GM18861 (cell line): ENCODE data around the gene FBXO36.
"Not testable (repeated sequence)": the region's sequence is repeated elsewhere in the genome, so short reads cannot be mapped to it uniquely, and the experiment has no call there.

ENCODE experiments used
- ATAC-seq: cut with Tn5 transposase; IDR thresholded peaks from one replicate; pipeline ENCODE4 v1.9.1; 2021; ENCODE audit not compliant: unreplicated experiment

FBXO36 gene, protein sequence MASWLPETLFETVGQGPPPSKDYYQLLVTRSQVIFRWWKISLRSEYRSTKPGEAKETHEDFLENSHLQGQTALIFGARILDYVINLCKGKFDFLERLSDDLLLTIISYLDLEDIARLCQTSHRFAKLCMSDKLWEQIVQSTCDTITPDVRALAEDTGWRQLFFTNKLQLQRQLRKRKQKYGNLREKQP

DNA sequence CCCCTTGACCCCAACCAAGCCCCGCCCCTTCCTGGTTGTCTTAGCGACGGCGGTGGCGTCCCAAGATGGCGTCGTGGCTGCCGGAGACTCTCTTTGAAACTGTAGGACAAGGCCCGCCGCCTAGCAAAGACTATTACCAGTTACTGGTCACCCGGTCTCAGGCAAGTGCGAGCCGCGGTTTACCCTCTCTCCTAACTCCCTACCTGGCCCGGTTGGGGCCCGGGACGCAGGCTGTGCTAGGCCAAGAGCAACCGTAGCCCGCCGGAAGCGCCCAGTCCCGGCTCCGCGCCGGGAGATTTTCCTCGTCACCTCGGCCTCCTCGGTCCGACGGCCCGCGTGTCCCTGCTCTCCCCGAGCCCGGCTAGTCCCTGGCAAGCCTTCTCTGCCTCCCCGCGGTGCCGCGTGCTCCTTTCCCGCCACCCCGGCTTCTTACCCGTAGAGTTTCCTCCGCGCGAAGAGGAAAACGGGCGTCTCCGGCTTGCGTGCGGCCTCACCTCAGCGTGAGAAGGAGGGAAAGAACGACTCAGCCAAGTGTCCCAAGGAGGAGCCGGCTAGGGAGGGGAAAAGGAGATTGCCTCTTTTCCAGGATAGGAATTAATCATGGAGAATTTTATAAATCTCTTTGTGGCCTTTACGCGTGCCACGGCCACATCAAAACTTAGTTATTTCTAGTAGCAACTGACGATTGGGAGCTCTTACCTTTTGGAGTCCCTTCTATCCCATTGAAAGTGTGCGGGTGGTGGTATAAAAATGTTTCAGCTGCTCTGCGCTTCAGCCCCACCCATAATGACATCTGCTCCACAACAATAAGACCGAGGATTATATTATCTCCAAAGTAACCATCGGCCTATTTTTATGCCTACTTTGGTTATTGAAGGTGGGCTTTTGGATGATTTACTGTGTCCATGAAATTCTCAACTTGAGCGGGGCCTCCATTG, at the start of gene FBXO36:
TSS of gene FBXO36 (plus strand) at position 55 of the 938 bp plus-strand sequence. CDS start at position 66, 11 bp downstream.
- peak; percentile 49 for ATAC-seq

DNA sequence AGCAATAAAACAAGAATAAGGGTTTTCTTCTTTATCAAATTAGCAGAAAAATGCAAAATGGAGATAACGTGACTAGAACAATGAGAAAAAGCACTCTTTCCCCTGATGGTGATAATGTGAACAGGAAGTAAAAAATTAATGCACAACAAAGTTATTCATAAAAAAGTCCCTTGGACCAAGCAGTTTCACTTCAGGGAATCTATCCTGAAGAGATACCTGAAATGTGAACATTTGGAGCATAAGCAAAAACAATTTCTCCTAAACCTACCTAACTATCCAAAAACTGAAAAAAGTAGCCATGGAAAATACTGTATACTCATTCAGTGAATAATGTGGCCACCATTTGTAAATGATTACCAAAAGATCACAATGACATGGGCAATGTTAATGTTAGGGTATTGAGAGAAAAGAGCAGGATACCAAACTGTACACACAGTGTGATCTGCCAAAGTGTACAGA, 49.2 kb upstream of the FBXO36 start:
- ATAC-seq: peak; percentile 96

DNA sequence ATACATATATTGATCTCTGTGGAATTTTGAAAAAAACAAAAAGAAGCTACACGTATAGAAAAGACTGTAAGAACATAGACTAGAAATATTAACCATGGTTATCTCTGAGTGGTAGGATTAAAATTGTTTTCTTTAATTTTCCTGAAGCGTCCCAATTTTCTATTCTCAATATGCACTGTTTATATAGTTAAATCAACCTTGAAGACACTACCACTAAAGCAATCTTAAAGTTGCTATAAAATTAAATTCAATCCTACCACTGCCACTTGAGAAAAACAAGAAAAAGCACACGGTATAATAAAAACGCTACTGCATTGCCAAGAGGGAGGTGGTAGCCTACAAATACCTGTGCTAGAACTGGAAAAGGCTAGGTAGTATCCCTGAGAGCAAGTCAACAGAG, 47.7 kb upstream of the FBXO36 start:
- ATAC-seq: no peak

DNA sequence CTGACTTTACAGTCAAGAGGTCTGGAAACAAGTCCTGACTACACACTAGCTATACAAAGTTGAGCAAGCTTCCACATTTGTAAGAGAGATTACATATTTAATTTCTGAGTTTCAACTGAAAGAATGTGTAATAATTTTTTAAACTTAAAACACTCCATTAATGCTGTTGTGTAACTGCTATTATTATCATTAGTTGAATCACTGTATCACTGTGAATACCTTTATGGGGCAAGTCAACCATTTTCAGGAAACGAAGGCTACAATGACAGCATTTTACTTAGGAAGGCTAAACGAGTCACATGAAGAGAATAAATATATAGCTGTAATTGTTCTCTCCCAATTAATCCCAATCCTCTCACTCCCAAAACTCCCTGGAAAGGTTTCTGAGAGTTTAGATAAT, 46.8 kb upstream of the FBXO36 start:
- no peak for ATAC-seq

DNA sequence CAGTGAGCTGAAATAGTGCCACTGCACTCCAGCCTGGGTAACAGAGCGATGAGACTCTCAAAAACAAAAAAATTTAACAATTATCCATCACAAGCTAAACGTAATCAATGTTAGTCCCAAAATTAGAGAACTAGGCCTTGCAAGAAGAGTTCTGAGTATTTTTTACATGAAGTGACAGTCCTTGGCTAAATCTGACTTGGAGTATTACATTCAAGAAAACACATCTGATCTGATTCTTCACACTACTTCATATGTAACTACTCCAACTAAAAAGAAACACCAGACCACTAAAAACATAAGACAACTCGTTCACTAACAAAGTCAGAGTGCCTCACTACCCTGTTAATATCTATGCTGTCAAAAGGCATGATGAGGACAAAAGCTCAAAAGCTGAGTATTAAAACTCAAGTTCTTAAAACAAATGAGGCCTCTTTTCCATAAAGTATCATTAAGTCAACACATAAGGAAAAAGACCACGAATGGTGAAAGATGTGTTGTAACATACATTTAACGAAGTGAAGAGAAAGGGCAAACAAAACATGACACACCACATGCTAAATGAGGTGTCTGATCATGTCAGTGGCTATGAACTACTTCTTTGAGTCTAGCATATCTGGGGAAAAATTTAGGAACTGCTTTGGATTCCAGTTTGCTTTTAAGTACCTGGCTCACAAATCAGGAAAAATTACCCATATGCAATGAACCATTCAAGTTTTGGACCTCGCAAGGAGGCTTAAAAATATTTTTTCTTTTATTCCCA, 42.9 kb upstream of the FBXO36 start:
- no peak for ATAC-seq

DNA sequence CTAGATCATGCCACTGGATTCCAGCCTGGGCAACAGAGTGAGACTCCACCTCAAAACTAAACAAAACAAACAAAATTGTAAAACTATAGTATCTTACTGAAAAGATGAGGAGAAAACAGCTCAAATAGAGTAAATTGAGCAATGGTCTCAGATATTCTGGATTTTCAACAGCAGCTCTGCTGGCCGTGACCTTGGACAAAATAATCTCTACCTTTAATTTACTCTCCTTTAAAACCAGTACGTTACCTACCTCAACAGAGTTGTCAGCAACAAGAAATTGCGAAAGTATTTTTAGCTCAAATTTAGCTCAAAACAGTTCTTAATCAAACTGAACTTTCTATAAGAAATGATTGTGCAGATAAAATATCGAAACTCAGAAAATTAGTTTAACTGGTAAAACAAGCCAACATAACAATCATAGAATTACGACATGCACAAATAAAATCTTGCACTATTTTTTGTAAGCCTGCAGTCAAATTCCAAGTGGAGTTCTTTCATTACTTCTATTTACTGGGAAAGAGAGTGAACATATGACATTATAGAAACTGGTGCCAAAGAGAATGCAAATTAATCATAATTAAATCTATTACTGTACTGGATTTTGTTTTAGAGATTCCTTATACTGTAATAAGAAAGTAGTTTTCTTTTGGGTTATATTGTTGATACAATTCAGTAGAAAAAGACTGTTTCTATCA, 41.3 kb upstream of the FBXO36 start:
- ATAC-seq: no peak

DNA sequence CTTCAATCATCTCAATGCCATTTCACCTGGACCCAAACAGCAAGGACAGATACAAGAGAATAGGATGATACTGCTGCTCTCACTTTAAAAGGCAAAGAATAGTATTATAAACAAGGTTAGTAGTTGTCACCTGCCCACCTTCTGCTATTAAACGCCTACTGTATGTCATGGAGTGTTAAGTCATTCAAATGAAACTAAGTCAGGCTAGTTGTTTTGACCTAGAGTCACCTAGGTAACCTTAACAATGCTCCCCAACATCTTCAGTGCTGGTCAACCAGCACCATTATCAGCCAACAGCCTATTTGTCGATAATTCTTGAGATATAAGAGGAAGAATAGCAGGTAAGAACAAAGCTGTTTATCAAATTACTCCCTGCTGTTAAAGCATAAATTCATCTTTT, 39.7 kb upstream of the FBXO36 start:
- ATAC-seq: no peak

DNA sequence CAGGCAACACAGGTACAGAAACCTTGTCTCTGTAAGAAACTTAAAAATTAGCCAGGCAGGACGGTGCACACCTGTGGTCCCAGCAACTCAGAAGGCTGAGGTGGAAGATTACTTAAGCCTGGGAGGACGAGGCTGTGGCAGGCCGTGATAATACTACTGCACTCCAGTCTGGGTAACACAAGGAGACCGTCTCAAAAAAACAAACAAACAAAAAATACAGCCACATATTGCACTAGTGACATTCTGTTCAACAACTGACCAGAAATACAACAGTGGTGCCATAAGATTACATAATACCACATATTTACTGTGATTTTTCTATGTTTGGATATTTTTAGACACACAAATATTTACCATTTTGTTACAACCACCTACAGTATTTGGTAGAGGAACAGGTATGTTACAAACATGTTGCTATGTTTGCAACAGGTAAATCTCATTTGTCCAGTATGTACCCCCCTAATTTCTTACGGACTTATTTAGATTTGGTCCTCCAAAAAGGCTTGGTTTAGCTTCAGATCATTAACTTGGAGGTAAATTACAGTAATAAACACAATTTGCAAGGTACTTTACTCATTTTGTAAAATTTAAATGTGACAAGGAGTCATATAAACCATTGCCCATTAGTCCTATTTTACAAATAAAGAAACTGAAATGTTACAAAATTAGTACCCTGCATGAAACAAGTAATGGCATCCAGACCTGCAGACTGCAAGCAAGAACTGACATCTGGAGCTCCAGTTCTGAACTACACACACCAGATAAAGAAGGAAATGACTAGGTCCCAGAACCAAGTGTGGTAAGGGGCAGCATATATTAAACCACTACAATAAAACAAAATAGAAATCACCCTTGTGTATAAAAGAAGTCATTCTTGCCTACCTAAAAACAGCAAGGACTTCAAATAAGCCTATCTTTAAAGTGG, 37.3 kb upstream of the FBXO36 start:
- peak; percentile 56 for ATAC-seq

DNA sequence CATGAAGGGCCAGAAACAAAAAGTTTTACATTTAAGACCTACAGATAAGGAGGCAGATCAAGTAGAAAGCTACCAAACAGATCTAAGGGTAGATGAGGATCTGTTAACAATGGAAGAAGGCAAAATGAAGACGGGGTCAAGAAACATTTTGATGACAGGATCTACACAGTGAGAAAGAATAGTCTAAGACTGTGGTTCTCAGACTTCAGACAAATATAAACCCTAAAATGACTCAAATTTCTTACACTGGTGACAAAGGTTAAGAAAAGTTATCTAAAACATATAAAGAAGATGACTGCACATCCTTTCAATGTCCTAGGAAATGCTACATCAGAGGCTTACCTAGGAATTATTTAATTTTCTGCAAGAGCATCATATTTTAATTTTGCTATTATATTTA, 34.9 kb upstream of the FBXO36 start:
- ATAC-seq: no peak

DNA sequence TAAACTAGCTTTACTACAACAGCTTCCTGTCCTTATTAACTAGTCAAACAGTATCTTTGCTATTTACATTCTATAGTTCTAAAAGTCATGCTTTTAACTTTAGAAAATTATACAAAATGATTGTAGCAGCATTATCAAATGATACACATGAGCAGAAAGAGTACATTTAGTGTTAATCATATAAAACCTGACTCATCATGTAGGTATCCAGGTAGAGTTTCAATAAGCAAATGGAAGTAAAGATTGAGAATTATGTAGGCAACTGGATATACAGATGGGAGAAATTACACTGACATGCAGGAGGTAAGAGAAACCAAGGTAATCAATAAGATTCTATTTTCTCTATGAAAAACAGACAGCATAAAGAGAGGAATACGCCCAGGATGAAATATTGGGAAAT, 34.3 kb upstream of the FBXO36 start:
- no peak for ATAC-seq

DNA sequence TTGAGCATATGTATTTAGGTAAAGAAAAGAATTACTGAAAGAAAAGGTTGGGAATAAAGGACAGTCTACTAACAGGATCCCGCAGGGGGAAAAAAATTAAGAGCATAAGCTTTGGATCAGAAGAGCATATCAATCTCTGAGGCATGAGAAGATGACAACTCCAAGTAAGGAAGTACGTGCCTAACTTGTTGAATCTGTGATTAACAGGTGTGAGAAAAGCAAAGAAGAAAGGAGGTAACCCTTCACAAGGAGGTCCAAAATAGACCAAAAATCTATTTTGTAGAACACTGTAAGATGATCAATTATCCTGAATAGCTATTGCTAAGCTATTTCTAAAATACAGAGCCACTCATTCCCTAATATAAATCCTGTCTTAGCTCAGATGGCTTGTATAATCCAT, 33.3 kb upstream of the FBXO36 start:
- ATAC-seq: no peak

DNA sequence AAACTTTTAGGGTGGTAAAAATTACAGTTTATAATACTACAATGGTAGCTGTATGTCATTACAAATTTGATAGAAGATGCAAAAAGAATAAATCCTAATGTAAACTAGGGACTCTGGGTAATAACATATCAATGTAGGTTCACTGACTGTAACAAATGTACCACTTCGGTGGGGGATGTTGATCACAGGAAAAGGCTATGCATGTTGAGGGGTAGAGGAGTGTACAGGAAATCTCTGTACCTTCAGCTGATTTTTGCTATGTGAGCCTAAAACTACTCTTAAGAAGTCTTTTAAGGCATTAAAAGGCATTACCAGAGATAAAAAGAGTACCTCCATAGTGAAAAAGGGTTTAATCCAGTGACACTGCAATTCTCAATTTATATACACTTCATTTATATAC, 25.4 kb upstream of the FBXO36 start:
- no peak for ATAC-seq

DNA sequence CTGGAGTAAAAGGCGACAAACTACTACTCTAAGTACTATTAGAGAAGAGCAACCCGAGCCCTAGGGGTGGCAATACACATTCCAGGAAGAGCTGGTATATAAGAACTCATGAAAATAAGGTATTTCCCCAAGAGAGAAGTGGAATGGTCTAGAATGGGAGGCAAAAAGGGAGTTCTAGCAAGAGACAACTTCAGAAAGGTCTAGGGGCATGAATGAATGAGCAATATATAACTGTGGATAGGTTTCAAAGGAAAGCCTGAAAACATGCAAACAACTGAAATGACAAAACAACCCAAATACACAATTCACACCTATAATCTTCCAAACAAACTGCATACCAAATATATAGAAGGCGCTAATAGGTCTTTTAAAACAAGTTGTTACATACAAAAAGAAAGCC, 22.7 kb upstream of the FBXO36 start:
- no peak for ATAC-seq

DNA sequence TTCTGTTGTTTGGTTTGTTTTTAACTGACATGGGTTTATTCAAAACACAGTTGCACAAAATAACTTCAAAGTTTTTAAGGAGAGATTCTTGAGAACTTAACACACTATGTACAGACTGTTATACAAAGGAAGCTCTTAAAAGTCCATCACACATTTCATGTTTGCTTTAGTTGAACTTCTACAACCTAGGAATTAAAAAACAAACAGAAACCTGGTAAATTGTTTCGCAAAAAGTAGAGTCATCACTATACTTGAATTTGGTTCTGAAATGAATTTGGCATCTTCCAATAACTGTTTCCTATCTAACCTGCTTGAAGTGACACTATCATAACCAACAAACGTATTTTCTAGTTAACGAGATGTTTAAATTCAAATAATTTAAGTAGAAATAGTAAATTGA, 22.3 kb upstream of the FBXO36 start:
- no peak for ATAC-seq

DNA sequence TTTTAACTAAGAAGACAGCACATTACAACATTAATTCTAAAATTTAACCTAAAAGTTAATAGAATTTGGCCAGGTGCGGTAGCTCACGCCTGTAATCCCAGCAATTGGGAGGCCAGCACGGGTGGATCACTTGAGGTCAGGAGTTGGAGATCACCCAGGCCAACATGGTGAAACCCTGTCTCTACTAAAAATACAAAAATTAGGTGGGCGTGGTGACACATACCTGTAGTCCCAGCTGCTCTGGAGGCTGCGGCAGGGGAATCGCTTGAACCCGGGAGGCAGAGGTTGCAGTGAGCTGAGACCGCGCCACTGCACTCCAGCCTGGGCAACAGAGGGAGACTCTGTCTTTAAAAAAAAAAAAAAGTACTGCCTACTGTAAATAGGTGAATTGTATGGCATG, 21.8 kb upstream of the FBXO36 start:
- not testable (repeated sequence) for ATAC-seq

DNA sequence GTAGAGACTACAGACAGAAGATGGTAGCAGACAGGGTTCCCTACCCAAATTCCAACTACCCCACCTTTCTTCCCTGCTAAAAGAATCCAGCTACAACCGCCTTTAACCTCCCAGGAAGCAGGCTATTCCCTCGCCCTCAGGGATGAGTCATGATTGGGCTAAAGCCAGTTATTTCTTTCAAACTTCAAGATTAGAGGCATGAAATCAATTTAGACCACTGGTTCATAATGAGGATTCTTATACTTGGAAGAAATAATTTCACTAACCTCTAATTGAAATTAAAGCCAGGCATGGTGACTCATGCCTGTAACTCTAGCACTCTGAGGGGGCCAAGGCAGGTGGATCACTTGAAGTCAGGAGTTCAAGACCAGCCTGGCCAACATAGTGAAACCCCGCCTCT, 20.5 kb upstream of the FBXO36 start:
- no peak for ATAC-seq

DNA sequence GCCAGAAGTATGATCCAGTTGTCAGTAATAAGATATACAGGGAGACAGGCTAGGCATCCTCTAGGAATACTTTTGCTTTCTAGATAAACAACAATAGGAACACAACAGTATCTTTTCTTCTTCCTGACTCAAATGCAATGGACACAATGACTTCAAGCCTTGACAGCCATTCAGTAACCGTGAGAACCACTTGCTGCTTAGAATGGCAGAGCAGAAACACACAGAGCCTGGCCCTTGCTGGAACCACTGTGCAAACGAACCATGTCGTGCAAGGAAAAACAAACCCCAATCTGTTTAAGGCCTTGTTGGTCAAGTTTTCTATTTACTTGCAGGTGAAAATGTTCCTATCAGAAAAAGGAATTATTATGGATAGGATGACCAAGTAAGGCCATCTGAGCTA, 19.3 kb upstream of the FBXO36 start:
- no peak for ATAC-seq

DNA sequence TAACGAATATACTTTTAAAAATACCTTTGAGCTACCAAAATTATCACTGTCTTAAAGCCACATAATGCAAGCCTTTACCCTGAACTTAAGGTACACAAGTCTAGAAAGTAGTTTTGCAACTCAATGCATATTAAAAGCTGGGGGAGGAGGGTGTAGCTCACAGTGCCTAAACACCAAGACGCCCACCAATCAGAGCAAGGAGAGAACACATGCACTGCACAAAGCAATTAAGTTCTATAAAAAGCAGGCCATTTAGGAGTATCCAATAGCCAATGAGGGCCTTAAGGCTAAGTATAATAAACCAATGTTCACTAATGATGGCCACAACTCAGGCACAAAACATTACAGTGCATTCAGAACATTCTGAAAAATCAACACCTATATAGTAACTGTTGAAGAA, 16.7 kb upstream of the FBXO36 start:
- no peak for ATAC-seq

DNA sequence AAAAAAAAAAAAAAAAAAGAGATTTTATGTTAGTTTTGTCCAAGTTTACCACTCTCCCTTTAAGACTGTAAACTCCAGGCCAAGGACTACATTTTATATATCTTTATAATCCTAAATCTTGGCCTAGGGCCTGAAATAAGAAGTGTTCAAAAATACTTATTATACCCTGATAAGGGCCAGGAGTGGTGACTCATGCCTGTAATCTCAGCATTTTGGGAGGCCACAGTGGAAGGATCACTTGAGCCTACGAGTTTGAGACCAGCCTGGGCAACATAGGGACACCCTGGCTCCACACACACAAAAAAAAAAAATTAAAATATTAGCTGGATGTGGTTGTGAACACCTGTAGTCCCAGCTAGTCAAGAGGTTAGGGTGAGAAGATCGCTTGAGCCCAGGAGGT, 13.2 kb upstream of the FBXO36 start:
- no peak for ATAC-seq
